GM12891 (cell line): Measurements from ENCODE around the gene NPIPA1.

Source experiments
- POLR2A ChIP-seq: IDR thresholded peaks from 2 replicates; pipeline ENCODE4 v1.6.1; 2011; ENCODE audit warnings: low read depth, low read length, control low read depth
- POLR2AphosphoS5 ChIP-seq: IDR thresholded peaks from 2 replicates; pipeline ENCODE4 v1.6.1; 2011; ENCODE audit warnings: low read depth, low read length, control low read depth
- TAF1 ChIP-seq: IDR thresholded peaks from 2 replicates; pipeline ENCODE4 v1.6.1; 2011; ENCODE audit warnings: low read depth, low read length, control low read depth

GRCh38 chr16:14963281-14964173 lies 26.3 kb downstream of the NPIPA1 start:
- TF ChIP-seq TAF1: no peak
- no peak for TF ChIP-seq POLR2A
- no peak for TF ChIP-seq POLR2AphosphoS5
